Measurements from ENCODE around the gene SPIRE2.

Gene SPIRE2

DNA sequence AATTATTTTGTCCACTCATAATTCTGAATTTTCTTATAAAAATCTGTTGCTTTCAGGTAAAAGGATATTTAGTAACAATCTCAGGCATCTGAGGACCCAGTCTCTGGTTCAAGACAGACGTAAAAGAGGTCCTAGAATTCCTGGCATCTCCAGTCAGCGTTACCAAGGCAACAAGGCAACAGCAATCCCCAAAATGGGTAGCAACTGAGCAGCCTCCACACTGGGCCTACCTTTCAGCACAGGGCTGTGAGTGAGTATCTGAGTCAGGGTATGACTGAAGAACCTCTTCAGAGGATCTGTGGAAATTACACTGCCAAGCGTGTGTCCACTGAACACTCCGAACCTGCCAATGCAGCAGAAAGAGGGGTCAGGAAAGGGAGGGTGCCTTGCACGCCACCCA is 32.6 kb upstream of the SPIRE2 start:
- Histone ChIP-seq H4K8ac (ENCODE audit: low read depth, low read length) (no peak overlapping the region), H2BK120ac (ENCODE audit: insufficient read depth, low read length, poor library complexity) (no peak overlapping the region), H2AK5ac (ENCODE audit: low read length) (no peak overlapping the region), H3K14ac (ENCODE audit: low read length) (no peak overlapping the region), H2BK12ac (ENCODE audit: low read length) (no peak overlapping the region), H3K9ac (ENCODE audit: low read length) (no peak overlapping the region), H3K79me1 (ENCODE audit: low read length) (no peaks in the 10 kb centered on the region), H2BK5ac (ENCODE audit: low read depth, low read length, poor library complexity) (no peak overlapping the region), H3K4me2 (ENCODE audit: low read length) (no peak overlapping the region), H2AFZ (ENCODE audit: insufficient read depth, low read length, poor library complexity) (no peak overlapping the region), H3K4me1 (ENCODE audit: control insufficient read depth in 1 of 2, insufficient read depth in 2 of 2, low read length in 2 of 2) (no peaks in the 10 kb centered on the region), H4K12ac (ENCODE audit: low read depth, low read length) (no peak overlapping the region), H3K27me3 (ENCODE audit: insufficient read depth, low read length) (no peaks in the 10 kb centered on the region), H3K23ac (ENCODE audit: low read length) (no peak overlapping the region), H3K4me3 (ENCODE audit: low read depth, low read length) (no peak overlapping the region), H4K91ac (ENCODE audit: low read depth, low read length) (no peak overlapping the region), H3K36me3 (ENCODE audit: control insufficient read depth in 1 of 2, insufficient read depth in 2 of 2, low read length in 2 of 2) (peaks cover 56 to 57% of the 10 kb centered on the region in 2 experiments), H3K18ac (ENCODE audit: low read length) (no peak overlapping the region), H3K9me3 (ENCODE audit: insufficient read depth, low read depth, low read length) (no peaks in the 10 kb centered on the region), H3K4ac (ENCODE audit: low read depth, low read length) (no peak overlapping the region), H3K79me2 (ENCODE audit: control insufficient read depth, insufficient read depth, low read length, poor library complexity) (no peaks in the 10 kb centered on the region), H3K27ac (ENCODE audit: low read depth, low read length) (no peak overlapping the region)
- DNase-seq, result no peak
- WGBS (ENCODE audit: extremely low coverage, insufficient coverage, insufficient read length), result no CpG with 5 or more reads among the region's 5 CpGs

DNA sequence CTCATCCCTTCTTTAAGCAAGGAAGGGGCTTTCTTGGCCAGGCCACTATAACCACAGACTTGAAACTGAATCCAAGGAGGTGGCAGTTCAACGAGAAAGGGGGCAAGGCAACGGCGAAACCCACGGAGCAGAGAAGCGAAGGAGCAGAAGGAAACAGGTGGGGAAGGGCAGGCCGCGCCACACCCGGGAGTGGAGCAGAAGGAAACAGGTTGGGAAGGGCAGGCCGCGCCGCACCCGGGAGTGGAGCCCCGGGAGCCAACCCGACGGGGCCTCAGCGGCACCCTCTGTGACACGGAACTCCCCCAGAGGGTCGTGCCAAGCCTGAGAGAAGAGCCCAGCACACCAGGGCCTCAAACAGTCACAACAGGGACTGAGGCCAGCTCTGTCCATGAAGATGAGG is 32.2 kb upstream of the SPIRE2 start:
- Histone ChIP-seq H3K79me2 (ENCODE audit: control insufficient read depth, insufficient read depth, low read length, poor library complexity) (no peaks in the 10 kb centered on the region), H3K4me2 (ENCODE audit: low read length) (no peak overlapping the region), H3K9me3 (ENCODE audit: insufficient read depth, low read depth, low read length) (no peaks in the 10 kb centered on the region), H2BK12ac (ENCODE audit: low read length) (no peak overlapping the region), H3K79me1 (ENCODE audit: low read length) (no peaks in the 10 kb centered on the region), H3K27ac (ENCODE audit: low read depth, low read length) (no peak overlapping the region), H2AFZ (ENCODE audit: insufficient read depth, low read length, poor library complexity) (no peak overlapping the region), H2BK120ac (ENCODE audit: insufficient read depth, low read length, poor library complexity) (no peak overlapping the region), H2BK5ac (ENCODE audit: low read depth, low read length, poor library complexity) (no peak overlapping the region), H3K4me1 (ENCODE audit: control insufficient read depth in 1 of 2, insufficient read depth in 2 of 2, low read length in 2 of 2) (no peaks in the 10 kb centered on the region), H4K12ac (ENCODE audit: low read depth, low read length) (no peak overlapping the region), H3K27me3 (ENCODE audit: insufficient read depth, low read length) (no peaks in the 10 kb centered on the region), H3K36me3 (ENCODE audit: control insufficient read depth in 1 of 2, insufficient read depth in 2 of 2, low read length in 2 of 2) (peaks cover 52 to 54% of the 10 kb centered on the region in 2 experiments), H2AK5ac (ENCODE audit: low read length) (no peak overlapping the region), H3K4me3 (ENCODE audit: low read depth, low read length) (no peak overlapping the region), H4K8ac (ENCODE audit: low read depth, low read length) (no peak overlapping the region), H4K91ac (ENCODE audit: low read depth, low read length) (no peak overlapping the region), H3K4ac (ENCODE audit: low read depth, low read length) (no peak overlapping the region), H3K23ac (ENCODE audit: low read length) (no peak overlapping the region), H3K18ac (ENCODE audit: low read length) (no peak overlapping the region), H3K14ac (ENCODE audit: low read length) (no peak overlapping the region), H3K9ac (ENCODE audit: low read length) (no peak overlapping the region)
- no peak for DNase-seq
- WGBS (ENCODE audit: extremely low coverage, insufficient coverage, insufficient read length), result no CpG with 5 or more reads among the region's 18 CpGs

DNA sequence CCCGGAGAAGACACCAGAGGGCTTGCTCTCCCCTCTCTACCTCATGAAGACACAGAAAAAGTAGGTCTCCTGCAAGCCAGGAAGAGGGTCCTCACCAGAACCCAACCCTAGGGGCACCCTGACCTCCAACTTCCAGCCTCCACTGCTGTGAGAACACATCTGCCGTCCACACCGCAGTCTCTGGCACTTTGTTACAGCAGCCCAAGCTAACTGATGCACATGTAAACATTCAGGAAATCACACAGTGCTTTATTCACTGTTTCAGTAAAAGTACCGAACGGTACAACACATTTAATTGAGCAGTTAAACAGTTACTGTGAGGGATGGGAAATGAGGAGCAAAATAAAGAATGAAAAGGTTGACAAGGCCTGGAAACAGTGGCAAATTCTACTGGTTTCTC is 30.1 kb upstream of the SPIRE2 start:
- H3K4ac ChIP-seq (ENCODE audit: low read depth, low read length), result no peak overlapping the region
- no peak overlapping the region for H3K14ac ChIP-seq (ENCODE audit: low read length)
- H3K27me3 ChIP-seq (ENCODE audit: insufficient read depth, low read length), result no peaks in the 10 kb centered on the region
- no peaks in the 10 kb centered on the region for H3K79me1 ChIP-seq (ENCODE audit: low read length)
- H3K27ac ChIP-seq (ENCODE audit: low read depth, low read length), result no peak overlapping the region
- no peak overlapping the region for H4K8ac ChIP-seq (ENCODE audit: low read depth, low read length)
- no CpG with 5 or more reads among the region's 5 CpGs for WGBS (ENCODE audit: extremely low coverage, insufficient coverage, insufficient read length)
- no peak overlapping the region for H3K18ac ChIP-seq (ENCODE audit: low read length)
- no peak overlapping the region for H2BK5ac ChIP-seq (ENCODE audit: low read depth, low read length, poor library complexity)
- H3K36me3 ChIP-seq (ENCODE audit: control insufficient read depth in 1 of 2, insufficient read depth in 2 of 2, low read length in 2 of 2), result peaks cover 40 to 47% of the 10 kb centered on the region in 2 experiments
- no peak for DNase-seq
- no peaks in the 10 kb centered on the region for H3K9me3 ChIP-seq (ENCODE audit: insufficient read depth, low read depth, low read length)
- no peak overlapping the region for H2BK12ac ChIP-seq (ENCODE audit: low read length)
- no peak overlapping the region for H4K12ac ChIP-seq (ENCODE audit: low read depth, low read length)
- H2AFZ ChIP-seq (ENCODE audit: insufficient read depth, low read length, poor library complexity), result no peak overlapping the region
- no peak overlapping the region for H2AK5ac ChIP-seq (ENCODE audit: low read length)
- no peaks in the 10 kb centered on the region for H3K4me1 ChIP-seq (ENCODE audit: control insufficient read depth in 1 of 2, insufficient read depth in 2 of 2, low read length in 2 of 2)
- H2BK120ac ChIP-seq (ENCODE audit: insufficient read depth, low read length, poor library complexity), result no peak overlapping the region
- H3K4me3 ChIP-seq (ENCODE audit: low read depth, low read length), result no peak overlapping the region
- H3K23ac ChIP-seq (ENCODE audit: low read length), result no peak overlapping the region
- no peak overlapping the region for H4K91ac ChIP-seq (ENCODE audit: low read depth, low read length)
- H3K4me2 ChIP-seq (ENCODE audit: low read length), result no peak overlapping the region
- H3K9ac ChIP-seq (ENCODE audit: low read length), result no peak overlapping the region
- H3K79me2 ChIP-seq (ENCODE audit: control insufficient read depth, insufficient read depth, low read length, poor library complexity), result no peaks in the 10 kb centered on the region

DNA sequence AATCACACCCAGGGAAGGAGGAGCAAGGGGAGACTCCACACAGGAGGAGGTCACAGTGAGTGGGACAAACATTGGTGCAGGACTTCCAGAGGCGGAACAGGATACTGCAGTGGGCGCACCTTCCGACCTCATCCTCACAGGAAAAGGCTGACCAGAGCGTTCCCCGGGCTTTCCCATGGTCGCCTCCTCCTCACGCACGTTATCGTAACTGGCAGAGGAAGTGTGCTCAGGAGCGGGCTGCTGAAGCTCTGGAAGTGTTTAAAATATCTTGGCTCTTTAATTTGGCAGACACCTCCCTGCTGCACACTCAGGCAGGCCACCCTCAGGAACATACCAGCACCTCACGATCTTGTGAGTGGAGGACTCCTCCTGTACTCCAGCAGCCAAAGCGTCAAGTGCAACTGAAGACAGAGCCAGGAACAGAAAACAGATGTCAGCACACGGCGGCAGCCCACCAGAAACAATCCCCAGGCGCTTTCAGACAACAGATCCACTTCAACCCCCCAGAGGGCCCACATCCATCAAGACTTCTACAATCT is 29.4 kb upstream of the SPIRE2 start:
- H3K79me2 ChIP-seq (ENCODE audit: control insufficient read depth, insufficient read depth, low read length, poor library complexity), result no peaks in the 10 kb centered on the region
- no peak overlapping the region for H2AK5ac ChIP-seq (ENCODE audit: low read length)
- H4K8ac ChIP-seq (ENCODE audit: low read depth, low read length), result no peak overlapping the region
- H3K4me1 ChIP-seq (ENCODE audit: control insufficient read depth in 1 of 2, insufficient read depth in 2 of 2, low read length in 2 of 2), result no peaks in the 10 kb centered on the region
- no peak overlapping the region for H3K18ac ChIP-seq (ENCODE audit: low read length)
- no peaks in the 10 kb centered on the region for H3K9me3 ChIP-seq (ENCODE audit: insufficient read depth, low read depth, low read length)
- H2BK5ac ChIP-seq (ENCODE audit: low read depth, low read length, poor library complexity), result no peak overlapping the region
- no peak overlapping the region for H3K4me3 ChIP-seq (ENCODE audit: low read depth, low read length)
- no peak overlapping the region for H3K14ac ChIP-seq (ENCODE audit: low read length)
- H2AFZ ChIP-seq (ENCODE audit: insufficient read depth, low read length, poor library complexity), result no peak overlapping the region
- WGBS (ENCODE audit: extremely low coverage, insufficient coverage, insufficient read length), result no CpG with 5 or more reads among the region's 15 CpGs
- no peak overlapping the region for H3K4me2 ChIP-seq (ENCODE audit: low read length)
- no peak overlapping the region for H4K91ac ChIP-seq (ENCODE audit: low read depth, low read length)
- H3K23ac ChIP-seq (ENCODE audit: low read length), result no peak overlapping the region
- H4K12ac ChIP-seq (ENCODE audit: low read depth, low read length), result no peak overlapping the region
- H3K27me3 ChIP-seq (ENCODE audit: insufficient read depth, low read length), result no peaks in the 10 kb centered on the region
- no peak overlapping the region for H3K27ac ChIP-seq (ENCODE audit: low read depth, low read length)
- DNase-seq, result no peak
- no peak overlapping the region for H3K9ac ChIP-seq (ENCODE audit: low read length)
- H3K36me3 ChIP-seq (ENCODE audit: control insufficient read depth in 1 of 2, insufficient read depth in 2 of 2, low read length in 2 of 2), result peaks cover 43 to 49% of the 10 kb centered on the region in 2 experiments
- no peak overlapping the region for H2BK12ac ChIP-seq (ENCODE audit: low read length)
- no peak overlapping the region for H3K4ac ChIP-seq (ENCODE audit: low read depth, low read length)
- no peaks in the 10 kb centered on the region for H3K79me1 ChIP-seq (ENCODE audit: low read length)
- H2BK120ac ChIP-seq (ENCODE audit: insufficient read depth, low read length, poor library complexity), result no peak overlapping the region
